Endometrial microvascular endothelial cells (primary cell): ENCODE data around the gene FBXO36. TPM values are rescaled to one million over a fixed set of nuclear protein-coding genes. Genes with fewer than 3 reads are reported as not detected.
"Not testable (repeated sequence)": the region's sequence is repeated elsewhere in the genome, so short reads cannot be mapped to it uniquely, and the experiment has no call there.

Experiments used
- in situ Hi-C: cut with HindIII; loops from 2 replicates; pipeline ENCODE4 v1.10.0; 2017; ENCODE audit warnings: low sequenced_read_pairs, low pct_unique_long_range_greater_than_20kb; ENCODE audit errors: inconsistent ontology term
- total RNA-seq: library from RNA; depleted of rRNA; stranded (reverse); fragments of >200 nt; gene quantifications from one replicate; pipeline ENCODE4 v1.2.3, GENCODE V29; 2015; ENCODE audit errors: inconsistent ontology term

FBXO36 gene
- total RNA-seq, 1 donor from 2014 or later = 2.0 TPM

GRCh38 chr2:229947544-229947943 is 25.2 kb downstream of the FBXO36 start:
- in situ Hi-C loops = no loop called here

GRCh38 chr2:229952256-229952835 is 30.0 kb downstream of the FBXO36 start:
- in situ Hi-C loops = no loop called here

- in situ Hi-C loops = no loop called here
Measured at GRCh38 chr2:229955663-229956062, 33.4 kb downstream of the FBXO36 start.

- in situ Hi-C loops = no loop called here
Measured at GRCh38 chr2:229956491-229956890, 34.2 kb downstream of the FBXO36 start.

GRCh38 chr2:229963596-229963995 is 41.3 kb downstream of the FBXO36 start:
- in situ Hi-C loops = not testable (repeated sequence)

- in situ Hi-C loops = no loop called here
Measured at GRCh38 chr2:229969921-229970320, 47.6 kb downstream of the FBXO36 start.

- in situ Hi-C loops = no loop called here
Measured at GRCh38 chr2:229970406-229970805, 48.1 kb downstream of the FBXO36 start.

GRCh38 chr2:229971298-229971790 is 49.0 kb downstream of the FBXO36 start:
- in situ Hi-C loops = no loop called here

GRCh38 chr2:229974266-229974665 is 52.0 kb downstream of the FBXO36 start:
- in situ Hi-C loops = no loop called here

GRCh38 chr2:229980431-229981184 is 58.3 kb downstream of the FBXO36 start:
- in situ Hi-C loops = no loop called here

- in situ Hi-C loops = no loop called here
Measured at GRCh38 chr2:229993236-229993635, 70.9 kb downstream of the FBXO36 start.

GRCh38 chr2:229996320-229996719 is 74.0 kb downstream of the FBXO36 start:
- in situ Hi-C loops = no loop called here

- in situ Hi-C loops = no loop called here
Measured at GRCh38 chr2:229997565-229997964, 75.3 kb downstream of the FBXO36 start.

GRCh38 chr2:230000118-230000841 is 78.0 kb downstream of the FBXO36 start:
- in situ Hi-C loops = no loop called here

GRCh38 chr2:230007931-230008707 is 85.8 kb downstream of the FBXO36 start:
- in situ Hi-C loops = no loop called here

GRCh38 chr2:230008708-230009066 is 86.4 kb downstream of the FBXO36 start:
- in situ Hi-C loops = no loop called here

- in situ Hi-C loops = no loop called here
Measured at GRCh38 chr2:230010501-230010900, 88.2 kb downstream of the FBXO36 start.

GRCh38 chr2:230011617-230012016 is 89.3 kb downstream of the FBXO36 start:
- in situ Hi-C loops = no loop called here

- in situ Hi-C loops = no loop called here
Measured at GRCh38 chr2:230012267-230012884, 90.1 kb downstream of the FBXO36 start.
